ENCODE results near the gene HBM. TPM values are rescaled to one million over a fixed set of nuclear protein-coding genes. Genes with fewer than 3 reads are reported as not detected.
"Not testable (repeated sequence)": the region's sequence is repeated elsewhere in the genome, so short reads cannot be mapped to it uniquely, and the experiment has no call there.

HBM gene
- total RNA-seq, 1 donor: not detected

- peaks cover 10% of the 10 kb centered on the region for H3K4me1 ChIP-seq (ENCODE audit: insufficient read depth, low read length)
- H3K79me2 ChIP-seq (ENCODE audit: insufficient read depth, low read length); H3K36me3 ChIP-seq (ENCODE audit: insufficient read depth, low read length); H3K4me3 ChIP-seq (ENCODE audit: insufficient read depth, low read length); H3K4me2 ChIP-seq (ENCODE audit: insufficient read depth, low read length); H2AFZ ChIP-seq (ENCODE audit: low read length); H3K9me3 ChIP-seq (ENCODE audit: low read depth, low read length); H4K20me1 ChIP-seq (ENCODE audit: insufficient read depth, low read length); DNase-seq (ENCODE audit: insufficient read length, low spot score, missing footprints); H3K27ac ChIP-seq (ENCODE audit: low read depth, low read length): not testable (repeated sequence)
- peaks cover 26% of the 10 kb centered on the region for H3K27me3 ChIP-seq (ENCODE audit: insufficient read depth, low read length)
Measured at GRCh38 chr16:153550-154216, 12.1 kb upstream of the HBM start.

DNA sequence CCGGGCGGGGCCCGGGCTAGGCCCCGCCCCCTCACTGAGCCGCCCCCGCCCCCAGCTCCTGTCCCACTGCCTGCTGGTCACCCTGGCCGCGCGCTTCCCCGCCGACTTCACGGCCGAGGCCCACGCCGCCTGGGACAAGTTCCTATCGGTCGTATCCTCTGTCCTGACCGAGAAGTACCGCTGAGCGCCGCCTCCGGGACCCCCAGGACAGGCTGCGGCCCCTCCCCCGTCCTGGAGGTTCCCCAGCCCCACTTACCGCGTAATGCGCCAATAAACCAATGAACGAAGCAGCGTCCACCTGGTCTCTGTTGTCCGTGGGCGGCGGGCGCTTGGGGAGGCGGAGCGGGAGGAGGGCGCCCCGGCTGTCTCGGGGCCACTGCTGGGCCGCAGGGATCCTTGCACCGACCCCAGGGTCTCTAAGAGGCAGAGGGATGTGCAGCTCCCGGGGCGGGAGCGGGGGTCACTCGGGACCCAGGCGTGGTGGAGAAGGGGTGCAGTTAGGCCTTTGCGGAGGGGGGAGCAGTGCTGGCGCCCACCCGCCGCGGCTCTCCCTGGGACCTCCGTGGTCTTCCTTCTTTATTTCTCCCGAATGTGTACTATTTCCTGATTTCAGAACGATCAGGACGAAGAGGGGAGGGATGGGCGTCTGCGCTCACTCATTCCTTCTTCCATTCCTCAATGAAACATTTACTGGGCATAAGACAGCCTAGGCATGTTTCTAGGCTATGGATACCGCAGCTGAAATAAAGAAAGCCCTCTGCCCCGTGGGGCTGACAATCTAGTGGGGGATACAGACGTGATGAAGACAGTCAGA is 11.4 kb upstream of the HBM start:
- H2AFZ ChIP-seq (ENCODE audit: low read length): no peak overlapping the region
- peaks cover 5% of the 10 kb centered on the region for H3K4me1 ChIP-seq (ENCODE audit: insufficient read depth, low read length)
- H3K9me3 ChIP-seq (ENCODE audit: low read depth, low read length): no peaks in the 10 kb centered on the region
- H3K4me3 ChIP-seq (ENCODE audit: insufficient read depth, low read length): peak overlapping the region; percentile 55
- H3K27me3 ChIP-seq (ENCODE audit: insufficient read depth, low read length): peaks cover 29% of the 10 kb centered on the region
- no peak overlapping the region for H3K27ac ChIP-seq (ENCODE audit: low read depth, low read length)
- H4K20me1 ChIP-seq (ENCODE audit: insufficient read depth, low read length): no peaks in the 10 kb centered on the region
- no peaks in the 10 kb centered on the region for H3K36me3 ChIP-seq (ENCODE audit: insufficient read depth, low read length)
- no peaks in the 10 kb centered on the region for H3K79me2 ChIP-seq (ENCODE audit: insufficient read depth, low read length)
- no peak for TF ChIP-seq CTCF (IDR thresholded peaks at IDR 0.05; ENCODE audit: extremely low read depth, low read depth, low read length)
- DNase-seq (ENCODE audit: insufficient read length, low spot score, missing footprints): peak; percentile 85
- peak overlapping the region; percentile 64 for H3K4me2 ChIP-seq (ENCODE audit: insufficient read depth, low read length)

DNA sequence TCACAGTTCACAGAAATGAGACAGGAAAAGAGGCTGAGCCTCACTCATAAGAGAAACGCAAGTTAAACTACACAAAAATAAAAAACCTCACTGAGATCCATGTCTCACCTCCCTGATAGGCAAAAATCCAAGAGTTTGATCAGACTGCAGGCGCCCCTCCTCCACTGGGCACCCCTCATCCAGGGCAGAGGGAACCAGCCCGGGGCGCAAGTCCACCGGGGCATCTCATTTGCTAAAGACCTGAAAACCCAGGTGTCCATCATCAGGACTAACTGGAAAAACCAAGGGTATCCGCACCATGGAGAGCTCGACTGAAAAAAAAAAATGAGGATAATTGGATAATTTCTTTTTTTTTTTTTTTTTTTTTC is 10.8 kb upstream of the HBM start:
- H3K27me3 ChIP-seq (ENCODE audit: insufficient read depth, low read length): peaks cover 31% of the 10 kb centered on the region
- no peaks in the 10 kb centered on the region for H3K9me3 ChIP-seq (ENCODE audit: low read depth, low read length)
- no peak overlapping the region for H3K4me3 ChIP-seq (ENCODE audit: insufficient read depth, low read length)
- DNase-seq (ENCODE audit: insufficient read length, low spot score, missing footprints): no peak
- no peak for TF ChIP-seq CTCF (IDR thresholded peaks at IDR 0.05; ENCODE audit: extremely low read depth, low read depth, low read length)
- H3K36me3 ChIP-seq (ENCODE audit: insufficient read depth, low read length): no peaks in the 10 kb centered on the region
- H3K4me2 ChIP-seq (ENCODE audit: insufficient read depth, low read length): peak overlapping the region; percentile 64
- H3K27ac ChIP-seq (ENCODE audit: low read depth, low read length): no peak overlapping the region
- no peaks in the 10 kb centered on the region for H4K20me1 ChIP-seq (ENCODE audit: insufficient read depth, low read length)
- H3K4me1 ChIP-seq (ENCODE audit: insufficient read depth, low read length): peaks cover 5% of the 10 kb centered on the region
- no peak overlapping the region for H2AFZ ChIP-seq (ENCODE audit: low read length)
- no peaks in the 10 kb centered on the region for H3K79me2 ChIP-seq (ENCODE audit: insufficient read depth, low read length)

DNA sequence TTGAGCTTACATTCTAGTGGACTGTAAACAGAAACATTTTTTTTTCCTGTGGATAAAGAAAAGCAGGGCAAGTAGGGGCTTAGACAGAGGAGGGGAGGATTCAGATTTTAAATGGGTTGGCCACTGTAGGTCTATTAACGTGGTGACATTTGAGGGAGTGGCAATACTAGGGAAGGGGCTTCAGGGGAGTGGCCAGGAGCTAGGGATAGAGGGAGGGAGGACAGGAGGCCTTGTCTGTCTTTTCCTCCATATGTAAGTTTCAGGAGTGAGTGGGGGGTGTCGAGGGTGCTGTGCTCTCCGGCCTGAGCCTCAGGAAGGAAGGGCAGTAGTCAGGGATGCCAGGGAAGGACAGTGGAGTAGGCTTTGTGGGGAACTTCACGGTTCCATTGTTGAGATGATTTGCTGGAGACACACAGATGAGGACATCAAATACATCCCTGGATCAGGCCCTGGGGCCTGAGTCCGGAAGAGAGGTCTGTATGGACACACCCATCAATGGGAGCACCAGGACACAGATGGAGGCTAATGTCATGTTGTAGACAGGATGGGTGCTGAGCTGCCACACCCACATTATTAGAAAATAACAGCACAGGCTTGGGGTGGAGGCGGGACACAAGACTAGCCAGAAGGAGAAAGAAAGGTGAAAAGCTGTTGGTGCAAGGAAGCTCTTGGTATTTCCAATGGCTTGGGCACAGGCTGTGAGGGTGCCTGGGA is 6.5 kb upstream of the HBM start:
- Histone ChIP-seq H3K27ac (ENCODE audit: low read depth, low read length) (no peak overlapping the region), H2AFZ (ENCODE audit: low read length) (no peak overlapping the region), H3K36me3 (ENCODE audit: insufficient read depth, low read length) (no peaks in the 10 kb centered on the region), H3K9me3 (ENCODE audit: low read depth, low read length) (no peaks in the 10 kb centered on the region), H4K20me1 (ENCODE audit: insufficient read depth, low read length) (no peaks in the 10 kb centered on the region), H3K27me3 (ENCODE audit: insufficient read depth, low read length) (peaks cover 30% of the 10 kb centered on the region), H3K4me3 (ENCODE audit: insufficient read depth, low read length) (no peak overlapping the region), H3K4me2 (ENCODE audit: insufficient read depth, low read length) (no peak overlapping the region), H3K79me2 (ENCODE audit: insufficient read depth, low read length) (no peaks in the 10 kb centered on the region), H3K4me1 (ENCODE audit: insufficient read depth, low read length) (peaks cover 5% of the 10 kb centered on the region)
- peak; percentile 76 for DNase-seq (ENCODE audit: insufficient read length, low spot score, missing footprints)
- TF ChIP-seq CTCF (IDR thresholded peaks at IDR 0.05; ENCODE audit: extremely low read depth, low read depth, low read length): no peak

- H3K79me2 ChIP-seq (ENCODE audit: insufficient read depth, low read length); DNase-seq (ENCODE audit: insufficient read length, low spot score, missing footprints); H3K9me3 ChIP-seq (ENCODE audit: low read depth, low read length); H2AFZ ChIP-seq (ENCODE audit: low read length); H4K20me1 ChIP-seq (ENCODE audit: insufficient read depth, low read length); H3K4me2 ChIP-seq (ENCODE audit: insufficient read depth, low read length); H3K27ac ChIP-seq (ENCODE audit: low read depth, low read length); H3K36me3 ChIP-seq (ENCODE audit: insufficient read depth, low read length); H3K4me1 ChIP-seq (ENCODE audit: insufficient read depth, low read length); H3K4me3 ChIP-seq (ENCODE audit: insufficient read depth, low read length): not testable (repeated sequence)
- peaks cover 25% of the 10 kb centered on the region for H3K27me3 ChIP-seq (ENCODE audit: insufficient read depth, low read length)
Measured at GRCh38 chr16:160242-160641, 5.5 kb upstream of the HBM start.
